Hematopoietic multipotent progenitor cell (in vitro differentiated cells): ENCODE data around the gene C1orf198. TPM values are rescaled to one million over a fixed set of nuclear protein-coding genes. Genes with fewer than 3 reads are reported as not detected.

Experiments used
- DNase-seq, 3 donors: peaks; one replicate each; pipeline ENCODE4 v3.0.0-alpha.2; 2011 to 2015; ENCODE audit warnings: low read depth in 2 of 3, low spot score in 2 of 3
- total RNA-seq: library from RNA; depleted of rRNA; stranded (reverse); fragments of >200 nt; gene quantifications from one replicate; pipeline ENCODE4 v1.2.3, GENCODE V29; 2012

C1orf198 gene
- 7.3 TPM for total RNA-seq

- DNase-seq: peak; percentile 50 to 62 (median 56)
Observed at GRCh38 chr1:230867903-230868735, at the start of gene C1orf198. C1orf198 (minus strand) TSS chr1:230868521; CDS start chr1:230868512, 9 bp downstream.

GRCh38 chr1:230917284-230918135 lies 49.2 kb upstream of the C1orf198 start:
- DNase-seq: peak; percentile 65 to 82 (median 72)

- no peak for DNase-seq
Observed at GRCh38 chr1:230916587-230917283, 48.4 kb upstream of the C1orf198 start.

- DNase-seq: no peak
Observed at GRCh38 chr1:230915078-230915477, 46.8 kb upstream of the C1orf198 start.

- DNase-seq: no peak
Observed at GRCh38 chr1:230913496-230913895, 45.2 kb upstream of the C1orf198 start.

- DNase-seq: no peak
Observed at GRCh38 chr1:230910755-230911117, 42.4 kb upstream of the C1orf198 start.

GRCh38 chr1:230909974-230910754 lies 41.8 kb upstream of the C1orf198 start:
- no peak for DNase-seq

GRCh38 chr1:230907472-230908205 lies 39.3 kb upstream of the C1orf198 start:
- DNase-seq: no peak

GRCh38 chr1:230906226-230906625 lies 37.9 kb upstream of the C1orf198 start:
- DNase-seq: no peak

GRCh38 chr1:230905733-230906132 lies 37.4 kb upstream of the C1orf198 start:
- DNase-seq: no peak

GRCh38 chr1:230902349-230902923 lies 34.1 kb upstream of the C1orf198 start:
- DNase-seq: no peak

GRCh38 chr1:230901671-230902070 lies 33.4 kb upstream of the C1orf198 start:
- no peak for DNase-seq

- no peak for DNase-seq
Observed at GRCh38 chr1:230900984-230901383, 32.7 kb upstream of the C1orf198 start.

- DNase-seq: no peak
Observed at GRCh38 chr1:230899841-230900251, 31.5 kb upstream of the C1orf198 start.

GRCh38 chr1:230898748-230899147 lies 30.4 kb upstream of the C1orf198 start:
- no peak for DNase-seq

- no peak for DNase-seq
Observed at GRCh38 chr1:230898144-230898543, 29.8 kb upstream of the C1orf198 start.

- DNase-seq: no peak
Observed at GRCh38 chr1:230896779-230897178, 28.5 kb upstream of the C1orf198 start.

- no peak for DNase-seq
Observed at GRCh38 chr1:230895452-230895851, 27.1 kb upstream of the C1orf198 start.

GRCh38 chr1:230894664-230895063 lies 26.3 kb upstream of the C1orf198 start:
- no peak for DNase-seq
